ENCODE data around the gene TRIM5. TPM values are rescaled to one million over a fixed set of nuclear protein-coding genes. Genes with fewer than 3 reads are reported as not detected.

Gene TRIM5
- total RNA-seq, 6 experiments from 2014 or later: 15.3 to 19.2 (median 18.2) TPM

DNA sequence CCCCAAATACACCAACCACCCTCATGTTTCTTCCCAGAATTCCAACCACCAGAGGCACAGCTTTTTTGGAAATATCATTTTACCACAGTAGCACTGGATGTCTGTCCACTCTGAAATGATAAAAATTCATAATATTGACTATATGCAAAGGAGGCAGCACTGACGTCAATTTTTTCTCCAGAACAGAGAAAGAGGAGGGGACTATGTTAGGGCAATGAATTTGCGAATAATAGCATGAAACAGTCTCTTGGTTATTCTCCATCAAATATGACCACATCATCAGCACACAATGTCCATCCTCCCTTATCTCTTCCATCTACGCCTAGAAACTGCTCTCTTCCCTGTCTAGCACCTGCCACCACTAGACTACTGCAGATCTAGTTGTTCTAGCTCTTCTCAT lies 38.7 kb downstream of the TRIM5 start:
- no peak overlapping the region for H3K27ac ChIP-seq
- no peaks in the 10 kb centered on the region for H3K27me3 ChIP-seq
- no peak for DNase-seq
- H3K36me3 ChIP-seq: no peaks in the 10 kb centered on the region
- 98% methylated on average over 3 of the region's 3 CpGs for WGBS (ENCODE audit: insufficient coverage, low coverage, low lambda C conversion rate, missing lambda C conversion rate)
- no peaks in the 10 kb centered on the region for H3K4me1 ChIP-seq
- TF ChIP-seq, protein P1, sequence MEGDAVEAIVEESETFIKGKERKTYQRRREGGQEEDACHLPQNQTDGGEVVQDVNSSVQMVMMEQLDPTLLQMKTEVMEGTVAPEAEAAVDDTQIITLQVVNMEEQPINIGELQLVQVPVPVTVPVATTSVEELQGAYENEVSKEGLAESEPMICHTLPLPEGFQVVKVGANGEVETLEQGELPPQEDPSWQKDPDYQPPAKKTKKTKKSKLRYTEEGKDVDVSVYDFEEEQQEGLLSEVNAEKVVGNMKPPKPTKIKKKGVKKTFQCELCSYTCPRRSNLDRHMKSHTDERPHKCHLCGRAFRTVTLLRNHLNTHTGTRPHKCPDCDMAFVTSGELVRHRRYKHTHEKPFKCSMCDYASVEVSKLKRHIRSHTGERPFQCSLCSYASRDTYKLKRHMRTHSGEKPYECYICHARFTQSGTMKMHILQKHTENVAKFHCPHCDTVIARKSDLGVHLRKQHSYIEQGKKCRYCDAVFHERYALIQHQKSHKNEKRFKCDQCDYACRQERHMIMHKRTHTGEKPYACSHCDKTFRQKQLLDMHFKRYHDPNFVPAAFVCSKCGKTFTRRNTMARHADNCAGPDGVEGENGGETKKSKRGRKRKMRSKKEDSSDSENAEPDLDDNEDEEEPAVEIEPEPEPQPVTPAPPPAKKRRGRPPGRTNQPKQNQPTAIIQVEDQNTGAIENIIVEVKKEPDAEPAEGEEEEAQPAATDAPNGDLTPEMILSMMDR (IDR thresholded peaks at IDR 0.05): no peak
- no peak for TF ChIP-seq POLR2A (IDR thresholded peaks at IDR 0.05)
- ATAC-seq: no peak
- no peaks in the 10 kb centered on the region for H3K9me3 ChIP-seq
- no peak overlapping the region for H3K4me3 ChIP-seq
- intact Hi-C loops (cut with DNase I): no loop called here

DNA sequence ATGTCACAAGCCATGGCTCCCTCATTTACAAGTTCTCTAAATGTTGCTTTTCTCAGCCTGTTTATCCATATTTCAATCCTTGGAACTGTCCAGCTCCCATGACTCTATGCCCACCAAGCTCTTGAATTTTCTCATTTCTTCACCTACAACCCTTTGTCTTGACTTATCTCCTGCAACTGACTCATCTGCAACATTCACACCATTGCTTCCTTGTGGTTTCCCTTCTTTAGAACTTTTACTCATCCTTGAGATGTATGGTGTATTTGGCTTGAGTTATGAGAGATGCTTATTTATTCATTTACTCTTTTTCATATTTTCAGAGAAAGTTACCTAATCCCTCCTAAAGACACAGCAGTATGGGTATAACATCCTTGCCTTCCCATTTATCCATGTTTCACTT lies 41.3 kb downstream of the TRIM5 start:
- DNase-seq: no peak
- intact Hi-C loops (cut with DNase I): no loop called here
- no peaks in the 10 kb centered on the region for H3K36me3 ChIP-seq
- TF ChIP-seq, protein P1 (IDR thresholded peaks at IDR 0.05): no peak
- no peak for TF ChIP-seq POLR2A (IDR thresholded peaks at IDR 0.05)
- H3K4me1 ChIP-seq: no peaks in the 10 kb centered on the region
- no peak overlapping the region for H3K4me3 ChIP-seq
- H3K9me3 ChIP-seq: no peaks in the 10 kb centered on the region
- no peaks in the 10 kb centered on the region for H3K27me3 ChIP-seq
- no peak for ATAC-seq
- H3K27ac ChIP-seq: no peak overlapping the region

DNA sequence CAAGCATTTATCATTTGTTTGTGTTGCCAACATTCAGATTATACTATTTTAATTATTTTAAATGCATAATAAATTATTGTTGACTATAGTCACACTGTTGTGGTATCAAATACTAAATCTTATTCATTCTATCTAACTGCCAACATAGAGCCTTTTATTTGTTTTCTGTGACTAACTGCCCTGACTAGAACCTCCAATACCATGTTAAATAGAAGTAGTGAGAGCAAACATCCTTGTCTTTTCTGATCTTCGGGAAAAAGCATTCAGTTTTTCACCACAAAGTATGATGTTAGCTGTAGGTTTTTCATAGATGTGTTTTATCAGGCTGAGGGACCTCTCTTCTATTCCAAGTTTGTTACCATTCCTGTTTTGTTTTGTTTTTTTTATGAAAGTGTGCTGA lies 44.9 kb downstream of the TRIM5 start:
- Histone ChIP-seq H3K36me3 (peaks cover 0 to 2% (median 0%) of the 10 kb centered on the region in 4 donors), H3K27me3 (no peaks in the 10 kb centered on the region), H3K27ac (no peak overlapping the region), H3K4me1 (no peaks in the 10 kb centered on the region), H3K4me3 (no peak overlapping the region), H3K9me3 (no peaks in the 10 kb centered on the region)
- TF ChIP-seq, protein P1 (IDR thresholded peaks at IDR 0.05): no peak
- TF ChIP-seq POLR2A (IDR thresholded peaks at IDR 0.05): no peak
- intact Hi-C loops (cut with DNase I): no loop called here
- DNase-seq (no peak), ATAC-seq (no peak)
- WGBS (ENCODE audit: insufficient coverage, low coverage, low lambda C conversion rate, missing lambda C conversion rate): 77% methylated on average over 1 of the region's 1 CpG

DNA sequence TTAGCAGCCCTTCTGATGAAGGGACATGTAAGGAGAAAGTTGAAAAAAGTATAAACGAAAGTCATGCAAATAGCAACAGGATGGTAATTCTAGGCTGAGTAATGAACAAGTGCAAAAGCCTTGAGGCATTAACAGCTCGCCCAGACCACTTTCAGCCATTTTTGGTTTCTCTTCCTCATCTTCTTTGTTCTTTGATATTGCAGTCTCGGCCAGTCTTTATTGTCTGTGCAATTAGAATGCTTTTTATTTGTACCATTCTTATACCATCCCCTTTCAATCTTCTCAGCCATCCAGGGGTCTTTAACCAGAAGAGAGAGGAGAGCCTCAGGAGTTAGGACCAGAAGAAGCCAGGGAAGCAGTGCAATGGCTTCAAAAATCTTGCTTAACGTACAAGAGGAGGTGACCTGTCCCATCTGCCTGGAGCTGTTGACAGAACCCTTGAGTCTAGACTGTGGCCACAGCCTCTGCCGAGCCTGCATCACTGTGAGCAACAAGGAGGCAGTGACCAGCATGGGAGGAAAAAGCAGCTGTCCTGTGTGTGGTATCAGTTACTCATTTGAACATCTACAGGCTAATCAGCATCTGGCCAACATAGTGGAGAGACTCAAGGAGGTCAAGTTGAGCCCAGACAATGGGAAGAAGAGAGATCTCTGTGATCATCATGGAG lies 52.8 kb downstream of the TRIM5 start:
- TF ChIP-seq, protein P1 (IDR thresholded peaks at IDR 0.05): no peak
- no peak for TF ChIP-seq POLR2A (IDR thresholded peaks at IDR 0.05)
- H3K4me1 ChIP-seq: no peaks in the 10 kb centered on the region
- H3K9me3 ChIP-seq: no peaks in the 10 kb centered on the region
- H3K4me3 ChIP-seq: no peak overlapping the region
- 78% methylated on average over 5 of the region's 5 CpGs for WGBS (ENCODE audit: insufficient coverage, low coverage, low lambda C conversion rate, missing lambda C conversion rate)
- no peak for DNase-seq
- H3K27ac ChIP-seq: no peak overlapping the region
- no peak for ATAC-seq
- no peaks in the 10 kb centered on the region for H3K27me3 ChIP-seq
- peaks cover 0 to 2% (median 0%) of the 10 kb centered on the region in 4 donors for H3K36me3 ChIP-seq
- intact Hi-C loops (cut with DNase I): no loop called here

DNA sequence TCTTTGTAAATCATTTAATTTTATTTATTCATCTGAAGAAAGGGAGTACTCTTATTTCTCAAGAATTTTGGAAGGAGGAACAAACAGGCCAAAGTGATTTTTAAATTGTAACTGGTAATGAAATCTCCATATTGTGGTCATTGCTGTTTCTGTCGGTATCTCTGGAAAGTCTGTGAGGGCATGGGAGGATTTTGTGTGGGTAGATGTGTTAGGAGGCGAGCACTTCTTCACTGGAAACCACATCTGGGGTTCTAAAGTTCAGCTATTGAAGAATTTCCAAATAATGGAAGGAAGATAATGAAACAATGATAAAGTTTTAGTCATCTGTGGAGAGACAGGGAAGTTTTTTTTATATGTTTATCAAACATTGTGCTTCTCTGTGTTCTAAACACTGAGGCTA lies 53.5 kb downstream of the TRIM5 start:
- DNase-seq (no peak), ATAC-seq (no peak)
- Histone ChIP-seq H3K36me3 (peaks cover 0 to 2% (median 0%) of the 10 kb centered on the region in 4 donors), H3K4me1 (no peaks in the 10 kb centered on the region), H3K27ac (no peak overlapping the region), H3K9me3 (no peaks in the 10 kb centered on the region), H3K4me3 (no peak overlapping the region), H3K27me3 (no peaks in the 10 kb centered on the region)
- intact Hi-C loops (cut with DNase I): no loop called here
- WGBS (ENCODE audit: insufficient coverage, low coverage, low lambda C conversion rate, missing lambda C conversion rate): 66% methylated on average over 2 of the region's 2 CpGs
- no peak for TF ChIP-seq POLR2A (IDR thresholded peaks at IDR 0.05)
- TF ChIP-seq, protein P1 (IDR thresholded peaks at IDR 0.05): no peak
